Epidermal melanocyte (primary cell): ENCODE data around the gene BRIP1.
"Not testable (repeated sequence)": the region's sequence is repeated elsewhere in the genome, so short reads cannot be mapped to it uniquely, and the experiment has no call there.

Experiments used
- DNase-seq: peaks from one replicate; pipeline ENCODE4 v3.0.0; 2011; ENCODE audit warnings: low spot score; ENCODE audit not compliant: insufficient read length

Gene BRIP1

GRCh38 chr17:61805399-61805798 lies 57.9 kb downstream of the BRIP1 start:
- no peak for DNase-seq

GRCh38 chr17:61803796-61804195 lies 59.5 kb downstream of the BRIP1 start:
- DNase-seq, result no peak

- DNase-seq, result no peak
Measured at GRCh38 chr17:61803216-61803615, 60.1 kb downstream of the BRIP1 start.

GRCh38 chr17:61799812-61800484 lies 63.4 kb downstream of the BRIP1 start:
- no peak for DNase-seq

GRCh38 chr17:61797283-61797682 lies 66.0 kb downstream of the BRIP1 start:
- DNase-seq, result no peak

- no peak for DNase-seq
Measured at GRCh38 chr17:61795546-61795945, 67.8 kb downstream of the BRIP1 start.

GRCh38 chr17:61794792-61795191 lies 68.5 kb downstream of the BRIP1 start:
- no peak for DNase-seq

- no peak for DNase-seq
Measured at GRCh38 chr17:61794242-61794641, 69.1 kb downstream of the BRIP1 start.

GRCh38 chr17:61793565-61793964 lies 69.8 kb downstream of the BRIP1 start:
- DNase-seq, result no peak

GRCh38 chr17:61789872-61790271 lies 73.5 kb downstream of the BRIP1 start:
- DNase-seq, result no peak

GRCh38 chr17:61786088-61786487 lies 77.2 kb downstream of the BRIP1 start:
- no peak for DNase-seq

- no peak for DNase-seq
Measured at GRCh38 chr17:61784510-61784909, 78.8 kb downstream of the BRIP1 start.

- no peak for DNase-seq
Measured at GRCh38 chr17:61783556-61784304, 79.6 kb downstream of the BRIP1 start.

- no peak for DNase-seq
Measured at GRCh38 chr17:61783120-61783519, 80.2 kb downstream of the BRIP1 start.

- no peak for DNase-seq
Measured at GRCh38 chr17:61782683-61783082, 80.6 kb downstream of the BRIP1 start.

- DNase-seq, result no peak
Measured at GRCh38 chr17:61775364-61775763, 88.0 kb downstream of the BRIP1 start.

- DNase-seq, result no peak
Measured at GRCh38 chr17:61774724-61775123, 88.6 kb downstream of the BRIP1 start.

- DNase-seq, result not testable (repeated sequence)
Measured at GRCh38 chr17:61774087-61774486, 89.2 kb downstream of the BRIP1 start.

- no peak for DNase-seq
Measured at GRCh38 chr17:61770752-61771533, 92.4 kb downstream of the BRIP1 start.

GRCh38 chr17:61770043-61770442 lies 93.3 kb downstream of the BRIP1 start:
- DNase-seq, result no peak

- no peak for DNase-seq
Measured at GRCh38 chr17:61768405-61768804, 94.9 kb downstream of the BRIP1 start.

GRCh38 chr17:61766520-61766919 lies 96.8 kb downstream of the BRIP1 start:
- DNase-seq, result no peak
